Lung microvascular endothelial cell (primary cell): ENCODE results near the gene RPEL1. TPM values are rescaled to one million over a fixed set of nuclear protein-coding genes. Genes with fewer than 3 reads are reported as not detected.
"Not testable (repeated sequence)": the region's sequence is repeated elsewhere in the genome, so short reads cannot be mapped to it uniquely, and the experiment has no call there.

Experiments used
- DNase-seq, 2 donors: peaks; one replicate each; pipeline versions ENCODE4 v3.0.0 to v3.0.0-alpha.2; 2010; ENCODE audit warnings: low read depth in 2 of 2
- total RNA-seq: library from RNA; depleted of rRNA; stranded (reverse); fragments of >200 nt; gene quantifications from 2 replicates; pipeline ENCODE4 v1.2.1, GENCODE V29; 2014

The RPEL1 gene
- under 0.01 and 0.20 TPM in 2 replicates for total RNA-seq

- not testable (repeated sequence) for DNase-seq
Measured at GRCh38 chr10:103245587-103245986, at the start of gene RPEL1. TSS of gene RPEL1 (plus strand) at chr10:103245887. CDS start at chr10:103245997, 110 bp downstream.

GRCh38 chr10:103196516-103196915, 49.2 kb upstream of the RPEL1 start:
- DNase-seq = no peak

- peak; percentile 83 to 87 for DNase-seq
Measured at GRCh38 chr10:103197174-103197573, 48.5 kb upstream of the RPEL1 start.

GRCh38 chr10:103197903-103198302, 47.8 kb upstream of the RPEL1 start:
- DNase-seq = no peak

DNA sequence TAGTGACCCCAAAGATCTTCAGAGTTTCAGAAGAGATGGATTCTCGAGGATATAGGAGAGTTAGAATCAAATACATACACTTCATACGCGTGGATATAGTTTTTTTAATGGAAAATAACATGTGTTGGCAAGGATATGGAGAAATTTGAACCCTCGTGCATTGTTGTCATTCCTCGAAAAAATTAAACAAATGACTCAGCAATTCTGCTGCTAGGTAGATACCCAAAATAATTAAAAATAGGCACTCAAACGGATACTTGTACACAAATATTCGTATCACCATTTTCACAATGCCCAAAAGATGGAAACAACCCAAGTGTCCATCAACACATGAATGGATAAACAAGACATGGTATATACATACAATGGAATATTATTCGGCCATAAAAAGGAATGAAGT, 47.0 kb upstream of the RPEL1 start:
- no peak for DNase-seq

GRCh38 chr10:103199488-103199887, 46.2 kb upstream of the RPEL1 start:
- DNase-seq = no peak

DNA sequence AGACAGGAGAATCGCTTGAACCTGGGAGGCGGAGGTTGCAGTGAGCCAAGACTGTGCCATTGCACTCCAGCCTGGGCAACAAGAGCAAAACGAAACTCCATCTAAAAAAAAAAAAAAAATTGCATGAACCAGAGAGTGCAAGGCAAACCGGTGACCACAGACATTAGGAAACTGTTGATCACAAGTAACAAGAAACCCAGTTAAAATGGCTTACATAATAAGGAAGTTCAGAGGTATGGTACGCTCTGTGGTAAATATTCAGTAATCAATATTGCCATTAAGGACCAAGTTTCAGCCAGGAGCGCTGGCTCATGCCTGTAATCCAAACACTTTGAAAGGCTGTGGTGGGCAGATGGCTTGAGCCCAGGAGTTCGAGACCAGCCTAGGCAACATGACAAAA, 43.4 kb upstream of the RPEL1 start:
- no peak for DNase-seq

DNA sequence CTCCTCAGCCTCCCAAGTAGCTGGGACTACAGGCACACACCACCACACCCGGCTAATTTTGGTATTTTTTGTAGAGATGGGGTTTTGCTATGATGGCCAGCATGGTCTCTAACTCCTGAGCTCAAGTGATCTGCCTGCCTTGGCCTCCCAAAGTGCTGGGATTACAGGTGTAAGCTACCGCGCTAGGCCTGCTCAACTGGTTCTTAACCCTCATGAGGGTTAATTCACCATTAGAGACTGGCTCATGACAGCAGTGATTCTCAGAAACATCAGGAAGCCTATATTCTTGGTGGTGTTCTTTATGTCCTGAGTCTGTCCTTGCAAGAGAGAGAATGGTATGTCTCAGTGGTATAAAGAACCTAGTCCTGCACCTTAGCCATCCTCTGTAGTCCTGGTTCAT, 42.2 kb upstream of the RPEL1 start:
- DNase-seq = no peak

DNA sequence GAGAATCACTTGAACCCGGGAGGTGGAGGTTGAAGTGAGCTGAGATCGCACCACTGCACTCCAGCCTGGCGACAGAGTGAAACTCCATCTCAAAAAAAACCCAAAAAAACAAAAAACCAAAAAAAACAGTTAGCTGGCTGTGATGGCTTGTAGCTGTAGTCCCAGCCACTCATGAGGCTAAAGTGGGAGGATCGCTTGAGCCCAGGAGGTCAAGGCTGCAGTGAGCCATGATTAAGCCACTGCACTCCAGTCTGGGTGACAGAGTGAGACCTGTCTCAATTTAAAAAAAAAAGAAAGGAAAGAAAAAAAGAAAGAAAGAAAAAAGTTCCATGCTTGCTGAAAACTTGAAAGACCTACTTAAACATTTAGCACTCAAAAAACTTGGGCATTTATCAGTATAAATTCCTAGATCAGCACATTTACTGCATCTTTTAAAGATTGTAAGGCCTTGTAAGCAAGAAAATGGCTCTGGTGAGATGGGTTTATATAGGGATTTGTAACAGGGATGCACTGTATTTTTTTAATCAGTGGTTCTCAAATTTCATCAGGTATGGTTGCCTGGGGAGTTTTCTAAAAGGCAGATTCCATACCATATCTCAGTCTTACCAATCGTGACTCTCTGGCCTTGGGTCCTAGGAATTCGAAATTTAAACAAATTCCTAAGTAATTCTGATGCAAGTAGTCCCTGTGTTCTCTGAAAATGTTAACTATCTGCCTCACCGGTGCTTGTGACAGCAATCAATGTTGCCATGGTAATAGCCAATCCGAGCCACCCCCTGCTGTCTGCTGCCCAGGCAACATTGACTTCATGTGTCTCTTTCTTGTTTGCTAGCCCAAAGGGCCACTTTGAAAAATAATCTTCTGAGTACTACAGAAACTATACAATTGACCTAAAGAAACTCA, 41.1 kb upstream of the RPEL1 start:
- DNase-seq = no peak

DNA sequence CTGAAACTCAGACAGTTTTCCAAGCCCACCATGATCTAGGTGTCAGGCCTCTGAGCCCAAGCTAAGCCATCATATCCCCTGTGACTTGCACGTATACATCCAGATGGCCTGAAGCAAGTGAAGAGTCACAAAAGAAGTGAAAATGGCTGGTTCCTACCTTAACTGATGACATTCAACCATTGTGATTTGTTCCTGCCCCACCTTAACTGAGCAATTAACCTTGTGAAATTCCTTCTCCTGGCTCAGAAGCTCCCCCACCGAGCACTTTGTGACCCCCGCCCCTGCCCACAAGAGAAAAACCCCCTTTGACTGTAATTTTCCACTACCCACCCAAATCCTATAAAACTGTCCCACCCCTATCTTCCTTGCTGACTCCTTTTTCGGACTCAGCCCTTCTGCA, 40.3 kb upstream of the RPEL1 start:
- DNase-seq = not testable (repeated sequence)

DNA sequence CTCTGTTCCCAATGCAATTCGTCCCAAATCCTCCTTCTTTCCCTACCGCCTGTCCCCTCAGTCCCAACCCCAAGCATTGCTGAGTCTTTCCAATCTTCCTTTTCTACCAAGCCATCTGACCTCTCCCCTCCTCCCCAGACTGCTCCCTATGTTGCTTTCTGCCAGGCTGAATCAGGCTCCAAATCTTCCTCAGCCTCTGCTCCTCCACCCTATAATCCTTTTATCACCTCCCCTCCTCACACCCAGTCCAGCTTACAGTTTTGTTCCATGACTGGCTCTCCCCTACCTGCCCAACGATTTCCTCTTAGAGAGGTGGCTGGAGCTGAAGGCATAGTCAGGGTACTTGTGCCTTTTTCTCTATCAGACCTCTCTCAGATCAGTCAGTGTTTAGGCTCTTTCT, 39.0 kb upstream of the RPEL1 start:
- DNase-seq = not testable (repeated sequence)

DNA sequence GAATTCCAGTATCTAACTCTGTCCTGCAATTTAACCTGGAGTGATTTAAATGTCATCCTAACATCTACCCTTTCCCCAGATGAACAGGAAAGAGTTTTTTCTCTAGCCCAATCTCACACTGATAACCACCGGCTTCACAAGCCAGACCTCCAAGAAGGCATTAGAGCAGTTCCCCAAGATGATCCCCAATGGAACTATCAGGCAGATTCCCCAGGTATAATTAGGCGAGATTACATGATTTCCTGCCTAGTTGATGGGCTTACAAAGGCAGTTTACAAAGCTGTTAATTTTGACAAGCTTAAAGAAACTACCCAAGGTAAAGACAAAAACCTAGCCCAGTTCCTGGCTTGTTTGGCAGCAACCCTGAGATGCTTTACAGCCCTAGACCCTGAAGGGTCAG, 38.5 kb upstream of the RPEL1 start:
- DNase-seq = no peak

DNA sequence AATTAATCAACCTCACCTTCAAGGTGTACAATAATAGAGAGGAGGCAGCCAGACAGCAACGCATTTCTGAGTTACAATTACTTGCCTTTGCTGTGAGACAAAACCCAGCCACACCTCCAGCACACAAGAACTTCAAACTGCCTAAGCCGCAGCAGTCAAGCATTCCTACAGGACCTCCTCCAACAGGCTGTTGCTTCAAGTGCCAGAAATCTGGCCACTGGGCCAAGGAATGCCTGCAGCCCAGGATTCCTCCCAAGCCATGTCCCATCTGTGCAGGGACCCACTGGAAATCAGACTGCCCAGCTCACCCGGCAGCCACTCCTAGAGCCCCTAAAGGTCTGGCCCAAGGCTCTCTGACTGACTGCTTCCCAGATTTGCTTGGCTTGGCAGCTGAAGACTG, 38.0 kb upstream of the RPEL1 start:
- not testable (repeated sequence) for DNase-seq

DNA sequence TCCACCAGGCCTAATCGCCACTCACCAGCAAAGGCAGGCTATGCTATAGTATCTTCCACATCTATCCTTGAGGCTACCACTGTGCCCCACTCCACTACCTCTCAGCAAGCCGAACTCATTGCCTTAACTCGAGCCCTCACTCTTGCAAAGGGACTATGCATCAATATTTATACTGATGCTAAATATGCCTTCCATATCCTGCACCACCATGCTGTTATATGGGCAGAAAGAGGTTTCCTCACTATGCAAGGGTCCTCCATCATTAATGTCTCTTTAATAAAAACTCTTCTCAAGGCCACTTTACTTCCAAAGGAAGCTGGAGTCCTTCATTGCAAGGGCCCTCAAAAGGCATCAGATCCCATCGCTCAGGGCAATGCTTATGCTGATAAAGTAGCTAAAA, 35.4 kb upstream of the RPEL1 start:
- not testable (repeated sequence) for DNase-seq

DNA sequence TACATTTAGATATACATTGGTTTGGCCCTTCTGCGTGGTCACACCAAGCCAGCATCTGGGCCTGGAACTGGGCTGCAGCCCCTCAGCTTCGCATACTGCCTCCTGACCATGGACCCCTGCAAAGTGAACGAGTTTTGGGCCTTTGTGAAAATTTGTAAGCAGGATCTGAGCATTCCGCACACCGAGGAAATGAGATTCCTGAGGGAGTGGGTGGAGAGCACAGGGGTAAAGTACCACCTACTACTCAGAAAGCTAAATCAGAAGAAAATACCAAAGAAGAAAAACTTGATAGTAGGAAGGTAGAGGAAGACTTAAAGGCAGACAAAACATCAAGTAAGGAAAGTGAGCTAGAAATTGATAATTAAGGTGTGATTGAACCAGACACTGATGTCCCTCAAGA, 30.1 kb upstream of the RPEL1 start:
- no peak for DNase-seq

DNA sequence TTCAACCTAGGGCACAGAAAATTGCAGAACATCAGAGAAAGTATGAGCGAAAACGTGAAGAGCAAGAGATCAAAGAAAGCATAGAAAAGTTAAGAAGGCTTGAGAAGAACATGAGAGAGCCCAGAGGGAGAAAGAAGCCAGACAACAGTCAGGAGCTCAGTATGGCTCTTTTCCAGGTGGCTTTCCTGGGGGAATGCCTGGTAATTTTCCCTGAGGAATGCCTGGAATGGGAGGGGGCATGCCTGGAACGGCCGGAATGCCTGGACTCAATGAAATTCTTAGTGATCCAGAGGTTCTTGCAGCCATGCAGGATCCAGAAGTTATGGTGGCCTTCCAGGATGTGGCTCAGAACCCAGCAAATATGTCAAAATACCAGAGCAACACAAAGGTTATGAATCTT, 29.3 kb upstream of the RPEL1 start:
- not testable (repeated sequence) for DNase-seq

- no peak for DNase-seq
Measured at GRCh38 chr10:103224133-103224532, 21.6 kb upstream of the RPEL1 start.

DNA sequence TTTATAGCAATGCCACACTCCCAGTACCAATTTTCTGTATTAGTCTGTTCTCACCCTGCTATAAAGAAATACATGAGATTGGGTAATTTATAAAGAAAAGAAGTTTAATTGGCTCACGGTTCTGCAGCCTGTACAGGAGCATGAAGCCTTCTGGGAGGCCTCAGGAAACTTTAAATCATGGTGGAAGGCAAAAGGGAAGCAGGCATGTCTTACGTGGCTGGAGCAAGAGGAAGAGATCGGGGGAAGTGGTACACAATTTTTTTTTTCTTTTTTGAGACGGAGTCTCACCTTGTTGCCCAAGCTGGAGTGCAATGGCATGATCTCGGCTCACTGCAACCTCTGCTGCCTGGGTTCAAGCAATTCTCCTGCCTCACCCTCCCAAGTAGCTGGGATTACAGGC, 21.0 kb upstream of the RPEL1 start:
- not testable (repeated sequence) for DNase-seq

DNA sequence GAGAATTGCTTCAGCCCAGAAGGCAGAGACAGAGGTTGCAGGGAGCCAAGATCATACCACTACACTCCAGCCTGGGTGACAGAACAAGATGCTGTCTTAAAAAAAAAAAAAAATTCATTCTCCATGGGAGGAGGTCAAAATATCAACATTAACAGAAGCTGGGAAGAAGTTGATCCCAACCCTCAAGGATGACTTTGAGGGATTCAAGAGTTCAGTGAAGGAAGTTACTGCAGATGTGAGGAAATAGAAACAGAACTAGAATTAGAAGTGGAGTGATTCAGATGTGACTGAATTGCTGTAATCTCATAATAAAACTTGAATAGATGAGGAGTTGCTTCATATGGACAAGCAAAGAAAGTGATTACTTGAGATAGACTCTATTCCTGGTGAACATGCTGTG, 19.7 kb upstream of the RPEL1 start:
- DNase-seq = no peak

- DNase-seq = no peak
Measured at GRCh38 chr10:103227416-103227815, 18.3 kb upstream of the RPEL1 start.

- DNase-seq = peak; percentile 53 to 92
Measured at GRCh38 chr10:103231047-103231551, 14.6 kb upstream of the RPEL1 start.

- peak in 1 of 2 donors; percentile 27 for DNase-seq
Measured at GRCh38 chr10:103232131-103232673, 13.5 kb upstream of the RPEL1 start.
